ENCODE measurements around the gene PPP2R3A.

The PPP2R3A gene

GRCh38 chr3:136135039-136135802, 169.7 kb downstream of the PPP2R3A start (continued):
- no peak for TF ChIP-seq POU6F1 (CRISPR knock-in tag; IDR thresholded peaks at IDR 0.05; ENCODE audit: borderline replicate concordance, low read depth)
- no peak for TF ChIP-seq ESRRG (CRISPR knock-in tag; IDR thresholded peaks at IDR 0.05)
- no peak for TF ChIP-seq TCF4 (CRISPR knock-in tag; IDR thresholded peaks at IDR 0.05; ENCODE audit: borderline replicate concordance)

GRCh38 chr3:136136454-136136853, 170.9 kb downstream of the PPP2R3A start:
- TF ChIP-seq ESRRG (CRISPR knock-in tag; IDR thresholded peaks at IDR 0.05) (no peak), ZNF8 (CRISPR knock-in tag; IDR thresholded peaks at IDR 0.05) (no peak), PATZ1 (CRISPR knock-in tag; IDR thresholded peaks at IDR 0.05; ENCODE audit: borderline replicate concordance) (no peak), ZNF565 (CRISPR knock-in tag; conservative IDR thresholded peaks at IDR 0.05; ENCODE audit: low read depth) (no peak), ISL1 (CRISPR knock-in tag; IDR thresholded peaks at IDR 0.05) (no peak), POU6F1 (CRISPR knock-in tag; IDR thresholded peaks at IDR 0.05; ENCODE audit: borderline replicate concordance, low read depth) (no peak), GLIS3 (CRISPR knock-in tag; IDR thresholded peaks at IDR 0.05) (no peak), ZFP30 (CRISPR knock-in tag; IDR thresholded peaks at IDR 0.05) (no peak), TSHZ2 (CRISPR knock-in tag; IDR thresholded peaks at IDR 0.05) (no peak), SNAI2 (CRISPR knock-in tag; IDR thresholded peaks at IDR 0.05) (no peak), RARB (CRISPR knock-in tag; IDR thresholded peaks at IDR 0.05) (no peak), TCF4 (CRISPR knock-in tag; IDR thresholded peaks at IDR 0.05; ENCODE audit: borderline replicate concordance) (no peak), TOX (CRISPR knock-in tag; IDR thresholded peaks at IDR 0.05; ENCODE audit: borderline replicate concordance) (no peak), BACH2 (CRISPR knock-in tag; IDR thresholded peaks at IDR 0.05; ENCODE audit: borderline replicate concordance) (no peak), ARNTL (CRISPR knock-in tag; IDR thresholded peaks at IDR 0.05; ENCODE audit: borderline replicate concordance, low read depth) (no peak), ZNF70 (CRISPR knock-in tag; IDR thresholded peaks at IDR 0.05) (no peak), CSDC2 (CRISPR knock-in tag; IDR thresholded peaks at IDR 0.05) (no peak), PPARA (CRISPR knock-in tag; IDR thresholded peaks at IDR 0.05; ENCODE audit: borderline replicate concordance) (no peak), CREB5 (CRISPR knock-in tag; IDR thresholded peaks at IDR 0.05; ENCODE audit: low read depth) (no peak), ZC3H10 (CRISPR knock-in tag; IDR thresholded peaks at IDR 0.05) (no peak)
- ATAC-seq: no peak

GRCh38 chr3:136141291-136141785, 175.8 kb downstream of the PPP2R3A start:
- ATAC-seq: 0 out of 3 replicates have a peak, but pooled peaks have one; percentile 9
- TF ChIP-seq PPARA (CRISPR knock-in tag; IDR thresholded peaks at IDR 0.05; ENCODE audit: borderline replicate concordance) (no peak), CREB5 (CRISPR knock-in tag; IDR thresholded peaks at IDR 0.05; ENCODE audit: low read depth) (no peak), PATZ1 (CRISPR knock-in tag; IDR thresholded peaks at IDR 0.05; ENCODE audit: borderline replicate concordance) (no peak), CSDC2 (CRISPR knock-in tag; IDR thresholded peaks at IDR 0.05) (no peak), ZFP30 (CRISPR knock-in tag; IDR thresholded peaks at IDR 0.05) (no peak), CSRNP3 (CRISPR knock-in tag; IDR thresholded peaks at IDR 0.05) (no peak), ZNF70 (CRISPR knock-in tag; IDR thresholded peaks at IDR 0.05) (no peak), TCF4 (CRISPR knock-in tag; IDR thresholded peaks at IDR 0.05; ENCODE audit: borderline replicate concordance) (no peak), ZNF565 (CRISPR knock-in tag; conservative IDR thresholded peaks at IDR 0.05; ENCODE audit: low read depth) (no peak), GLIS3 (CRISPR knock-in tag; IDR thresholded peaks at IDR 0.05) (no peak)

Measured in SK-N-SH treated with all-trans-retinoic acid at 6 μM for 48 hours (cell line).